Keratinocyte (primary cell): ENCODE results near the gene PLA2G10. TPM values are rescaled to one million over a fixed set of nuclear protein-coding genes. Genes with fewer than 3 reads are reported as not detected.
A peak's percentile ranks its signal among the peaks of the same experiment; 100 is the strongest.
"Not testable (repeated sequence)": the region's sequence is repeated elsewhere in the genome, so short reads cannot be mapped to it uniquely, and the experiment has no call there.

Source experiments
- DNase-seq: peaks from one replicate; pipeline ENCODE4 v3.0.0-alpha.2; 2011; ENCODE audit warnings: low read depth, missing footprints, low spot score
- FAIRE-seq: peaks from 2 replicates; lab custom pipeline; 2011; peaks lifted over from hg19 to GRCh38; lab: Jason Lieb, UNC
- H2AFZ ChIP-seq: 2 replicates; pipeline ENCODE4 v1.6.0; 2012; ENCODE audit warnings: low read length, control low read depth, inconsistent platforms; ENCODE audit not compliant: control insufficient read depth
- H3K27ac ChIP-seq: 2 replicates; pipeline ENCODE4 v1.5.1; 2011; ENCODE audit warnings: low read length; ENCODE audit not compliant: control insufficient read depth, insufficient read depth
- H3K27me3 ChIP-seq: 3 replicates; pipeline ENCODE4 v1.6.0; 2011; ENCODE audit warnings: low read length; ENCODE audit not compliant: control insufficient read depth, insufficient read depth; ENCODE audit errors: extremely low read depth
- H3K36me3 ChIP-seq, 2 experiments: 2 replicates in 1 of 2; 3 replicates in 1 of 2; pipeline ENCODE4 v1.5.1; 2011; ENCODE audit warnings: low read length in 2 of 2, mild to moderate bottlenecking in 1 of 2; ENCODE audit not compliant: control insufficient read depth in 2 of 2, insufficient read depth in 2 of 2; ENCODE audit errors: extremely low read depth in 1 of 2
- H3K4me1 ChIP-seq: 3 replicates; pipeline ENCODE4 v1.5.1; 2011; ENCODE audit warnings: low read length; ENCODE audit not compliant: control insufficient read depth, insufficient read depth; ENCODE audit errors: extremely low read depth
- H3K4me2 ChIP-seq: 3 replicates; pipeline ENCODE4 v1.6.0; 2011; ENCODE audit warnings: low read depth, low read length; ENCODE audit not compliant: control insufficient read depth, insufficient read depth; ENCODE audit errors: extremely low read depth
- H3K4me3 ChIP-seq, 3 experiments: fragments of 200-600 bp in 1 of 3; sonication (generic) in 1 of 3; 2 replicates in 2 of 3; 3 replicates in 1 of 3; pipeline ENCODE4 v1.5.1; 2011 to 2016; ENCODE audit warnings: low read length in 3 of 3, mild to moderate bottlenecking in 3 of 3, control low read depth in 2 of 3, inconsistent platforms in 1 of 3, low read depth in 1 of 3, mixed read lengths in 1 of 3, mixed run types in 1 of 3, moderate library complexity in 1 of 3; ENCODE audit not compliant: control insufficient read depth in 2 of 3, insufficient read depth in 2 of 3; ENCODE audit errors: extremely low read depth in 1 of 3
- H3K79me2 ChIP-seq: 2 replicates; pipeline ENCODE4 v1.6.0; 2012; ENCODE audit warnings: low read length; ENCODE audit not compliant: control insufficient read depth, insufficient read depth
- H3K9ac ChIP-seq: 3 replicates; pipeline ENCODE4 v1.6.0; 2011; ENCODE audit warnings: low read length; ENCODE audit not compliant: control insufficient read depth, insufficient read depth; ENCODE audit errors: extremely low read depth
- H3K9me1 ChIP-seq: 3 replicates; pipeline ENCODE4 v1.6.0; 2011; ENCODE audit warnings: low read length; ENCODE audit not compliant: control insufficient read depth, insufficient read depth; ENCODE audit errors: extremely low read depth
- H3K9me3 ChIP-seq: 2 replicates; pipeline ENCODE4 v1.5.1; 2012; ENCODE audit warnings: low read depth, low read length; ENCODE audit not compliant: control insufficient read depth
- H4K20me1 ChIP-seq: 3 replicates; pipeline ENCODE4 v1.6.0; 2011; ENCODE audit warnings: low read length; ENCODE audit not compliant: control insufficient read depth, insufficient read depth; ENCODE audit errors: extremely low read depth
- CTCF ChIP-seq, 3 experiments: IDR thresholded peaks in 1 of 3; conservative IDR thresholded peaks in 1 of 3; optimal IDR thresholded peaks in 1 of 3; 2 replicates in 2 of 3; 3 replicates in 1 of 3; pipeline versions ENCODE3 to v1.5.1; 2011; ENCODE audit warnings: low read length in 3 of 3, mild to moderate bottlenecking in 3 of 3, moderate library complexity in 2 of 3, control low read depth in 1 of 3, inconsistent platforms in 1 of 3; ENCODE audit not compliant: insufficient read depth in 2 of 3; ENCODE audit errors: extremely low read depth in 1 of 3
- EZH2 ChIP-seq: IDR thresholded peaks from one replicate; pipeline ENCODE4 v1.6.1; 2012; ENCODE audit warnings: inconsistent platforms, mild to moderate bottlenecking, low read length, moderate library complexity
- dilution Hi-C: fragments of 300-500 bp; cut with MboI; formaldehyde crosslinking; loops from one replicate; pipeline ENCODE4 v1.7.0; 2020; ENCODE audit warnings: low sequenced_read_pairs; ENCODE audit not compliant: extremely low pct_ligation_motif_present
- polyA plus RNA-seq, 5 experiments: library from polyadenylated mRNA; depleted of rRNA in 3 of 5; stranded (reverse) in 3 of 5; stranded (forward) in 1 of 5; unstranded in 1 of 5; fragments of >200 nt; gene quantifications; 1 replicate in 1 of 5; 2 replicates in 3 of 5; 3 replicates in 1 of 5; pipeline versions ENCODE4 v1.2.1 to v1.2.3, GENCODE V29; 2011 to 2012; ENCODE audit warnings: missing spikeins in 2 of 5, low read depth in 1 of 5, low replicate concordance in 1 of 5

PLA2G10 gene
- polyA plus RNA-seq, 1 donor (not counting 4 experiments of a cell fraction or from before 2014, with no cell fraction given): 1.0 TPM

DNA sequence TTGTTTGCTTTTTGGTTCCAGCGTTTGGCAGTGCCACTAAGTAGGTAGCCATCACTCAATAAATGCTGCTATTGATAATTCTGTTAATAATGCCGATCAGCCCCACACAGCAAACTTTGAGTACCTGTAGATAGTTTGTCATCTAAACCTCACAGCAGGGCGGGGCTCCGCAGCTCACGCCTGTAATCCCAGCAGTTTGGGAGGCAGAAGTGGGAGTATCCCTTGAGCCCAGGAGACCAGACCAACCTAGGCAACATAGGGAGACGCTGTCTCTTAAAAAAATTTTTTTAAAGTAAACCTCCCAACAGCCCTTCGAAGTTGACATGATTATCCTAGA is 59.8 kb downstream of the PLA2G10 start:
- H2AFZ ChIP-seq: no peak overlapping the region
- H3K4me3 ChIP-seq: peak overlapping the region; percentile 95 to 96 (median 95)
- peak overlapping the region; percentile 92 for H3K4me2 ChIP-seq
- no peaks in the 10 kb centered on the region for H3K9me3 ChIP-seq
- H3K9me1 ChIP-seq: no peaks in the 10 kb centered on the region
- peak overlapping the region; percentile 99 for H3K9ac ChIP-seq
- no peaks in the 10 kb centered on the region for H3K27me3 ChIP-seq
- no peak for TF ChIP-seq CTCF (optimal IDR thresholded peaks at IDR 0.05 in 1 of 3, IDR thresholded peaks at IDR 0.05 in 1 of 3, conservative IDR thresholded peaks at IDR 0.05 in 1 of 3; ENCODE audit: extremely low read depth in 1 of 3, insufficient read depth in 2 of 3, low read length in 3 of 3)
- TF ChIP-seq EZH2: no peak
- H3K27ac ChIP-seq: peak overlapping the region; percentile 97
- H4K20me1 ChIP-seq: no peaks in the 10 kb centered on the region
- DNase-seq (no peak), FAIRE-seq (no peak)
- dilution Hi-C loops: no loop called here
- peaks cover 64% of the 10 kb centered on the region for H3K79me2 ChIP-seq
- H3K4me1 ChIP-seq: peaks cover 40% of the 10 kb centered on the region
- H3K36me3 ChIP-seq: peaks cover 9 to 15% of the 10 kb centered on the region in 2 experiments

DNA sequence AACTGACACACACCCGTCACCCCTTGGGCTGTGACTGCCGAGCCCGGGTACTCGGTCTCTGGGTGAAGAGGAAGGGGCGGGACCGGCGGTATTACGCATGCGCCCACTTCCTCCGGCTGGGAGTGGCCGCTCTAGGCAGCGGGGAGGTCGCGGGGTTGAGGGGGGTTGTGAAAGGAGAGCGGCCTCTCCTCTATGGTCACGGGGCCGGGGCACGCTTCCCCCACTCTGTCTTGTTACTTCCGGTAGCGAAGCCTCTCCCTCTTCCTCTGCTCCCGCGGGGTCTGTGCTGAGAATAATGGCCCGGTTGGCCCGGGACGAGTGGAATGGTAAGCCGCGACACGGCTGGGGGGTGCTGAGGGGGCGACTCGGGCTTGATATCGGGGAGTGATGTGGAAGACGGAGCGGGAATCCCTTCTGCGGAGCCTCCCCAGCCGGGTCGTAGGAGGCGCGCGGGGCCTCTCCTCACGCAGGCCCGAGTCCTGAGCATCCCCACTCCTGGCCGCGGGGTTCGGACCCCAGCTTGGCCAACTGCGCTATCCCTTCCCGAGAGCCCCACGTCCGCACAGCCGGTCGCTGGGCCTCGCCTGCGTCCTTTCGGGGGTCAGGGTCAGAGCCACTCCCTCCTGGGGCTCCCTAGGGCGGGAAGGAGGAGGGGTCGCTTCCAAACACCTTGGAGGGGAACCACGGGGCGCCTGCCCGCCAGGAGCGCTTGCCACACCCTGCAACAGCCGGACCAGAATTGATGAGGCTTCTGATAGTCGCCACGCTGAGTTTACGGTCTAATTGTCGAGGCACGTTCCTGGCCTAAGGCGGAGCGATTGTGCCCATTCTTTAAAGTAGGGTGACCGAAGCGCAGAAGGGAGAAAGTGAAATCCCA is 61.2 kb downstream of the PLA2G10 start, which contains the start of gene BFAR:
BFAR (plus strand) TSS at position 259 of the 877 bp plus-strand sequence. CDS start 11,396 bp downstream, outside the sequence.
- TF ChIP-seq CTCF (optimal IDR thresholded peaks at IDR 0.05 in 1 of 3, IDR thresholded peaks at IDR 0.05 in 1 of 3, conservative IDR thresholded peaks at IDR 0.05 in 1 of 3; ENCODE audit: extremely low read depth in 1 of 3, insufficient read depth in 2 of 3, low read length in 3 of 3): no peak
- no peak for TF ChIP-seq EZH2
- peak within 1 kb of the TSS; percentile 99 for H3K9ac ChIP-seq
- H3K27ac ChIP-seq: peak within 1 kb of the TSS; percentile 97
- no peaks in the 10 kb centered on the region for H3K9me3 ChIP-seq
- peaks cover 48% of the 10 kb centered on the region for H3K4me1 ChIP-seq
- dilution Hi-C loops: no loop called here
- FAIRE-seq: peak; percentile 43
- peak within 1 kb of the TSS; percentile 92 for H3K4me2 ChIP-seq
- H3K9me1 ChIP-seq: no peaks in the 10 kb centered on the region
- no peak within 1 kb of the TSS for H2AFZ ChIP-seq
- no peaks in the 10 kb centered on the region for H4K20me1 ChIP-seq
- H3K36me3 ChIP-seq: peaks cover 4 to 6% of the 10 kb centered on the region in 2 experiments
- peak; percentile 82 for DNase-seq
- peaks cover 57% of the 10 kb centered on the region for H3K79me2 ChIP-seq
- peak within 1 kb of the TSS; percentile 95 to 96 (median 95) for H3K4me3 ChIP-seq
- H3K27me3 ChIP-seq: no peaks in the 10 kb centered on the region

DNA sequence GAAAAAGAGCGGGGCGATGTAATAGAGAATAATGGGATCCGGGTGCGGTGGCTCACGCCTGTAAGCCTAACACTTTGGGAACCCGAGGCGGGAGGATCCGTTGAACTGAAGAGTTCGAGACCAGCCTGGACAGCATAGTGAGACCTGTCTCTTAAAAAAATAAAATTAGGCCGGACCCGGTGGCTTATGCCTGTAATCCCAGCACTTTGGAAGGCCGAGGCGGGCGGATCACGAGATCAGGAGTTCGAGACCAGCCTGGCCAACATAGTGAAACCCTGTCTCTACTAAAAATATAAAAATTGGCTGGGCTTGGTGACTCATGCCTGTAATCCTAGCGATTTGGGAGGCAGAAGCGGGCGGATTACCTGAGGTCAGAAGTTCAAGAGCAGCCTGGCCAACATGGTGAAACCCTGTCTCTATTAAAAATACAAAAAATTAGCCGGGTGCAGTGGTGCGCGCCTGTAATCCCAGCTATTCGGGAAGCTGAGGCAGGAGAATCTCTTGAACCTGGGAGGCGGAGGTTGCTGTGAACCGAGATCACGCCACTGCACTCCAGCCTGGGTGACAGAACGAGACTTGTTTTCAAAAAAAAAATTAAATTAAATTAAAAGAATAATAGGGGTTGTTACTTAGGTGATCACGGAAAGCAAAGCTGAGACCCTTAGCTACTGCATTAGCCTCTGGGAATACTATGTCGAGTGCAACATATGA is 63.3 kb downstream of the PLA2G10 start:
- H2AFZ ChIP-seq: peak overlapping the region; percentile 58
- H3K9me3 ChIP-seq, DNase-seq, H4K20me1 ChIP-seq, FAIRE-seq, H3K9me1 ChIP-seq, dilution Hi-C loops, H3K27me3 ChIP-seq, H3K36me3 ChIP-seq: not testable (repeated sequence)
- H3K4me2 ChIP-seq: peak overlapping the region; percentile 61
- peaks cover 44% of the 10 kb centered on the region for H3K79me2 ChIP-seq
- peak overlapping the region; percentile 90 for H3K27ac ChIP-seq
- H3K4me1 ChIP-seq: peaks cover 36% of the 10 kb centered on the region
- peak overlapping the region; percentile 96 for H3K9ac ChIP-seq
- H3K4me3 ChIP-seq: peak overlapping the region in 1 of 3 experiments; percentile 91
